Measurements from ENCODE around the gene ATP11B.

Gene ATP11B

DNA sequence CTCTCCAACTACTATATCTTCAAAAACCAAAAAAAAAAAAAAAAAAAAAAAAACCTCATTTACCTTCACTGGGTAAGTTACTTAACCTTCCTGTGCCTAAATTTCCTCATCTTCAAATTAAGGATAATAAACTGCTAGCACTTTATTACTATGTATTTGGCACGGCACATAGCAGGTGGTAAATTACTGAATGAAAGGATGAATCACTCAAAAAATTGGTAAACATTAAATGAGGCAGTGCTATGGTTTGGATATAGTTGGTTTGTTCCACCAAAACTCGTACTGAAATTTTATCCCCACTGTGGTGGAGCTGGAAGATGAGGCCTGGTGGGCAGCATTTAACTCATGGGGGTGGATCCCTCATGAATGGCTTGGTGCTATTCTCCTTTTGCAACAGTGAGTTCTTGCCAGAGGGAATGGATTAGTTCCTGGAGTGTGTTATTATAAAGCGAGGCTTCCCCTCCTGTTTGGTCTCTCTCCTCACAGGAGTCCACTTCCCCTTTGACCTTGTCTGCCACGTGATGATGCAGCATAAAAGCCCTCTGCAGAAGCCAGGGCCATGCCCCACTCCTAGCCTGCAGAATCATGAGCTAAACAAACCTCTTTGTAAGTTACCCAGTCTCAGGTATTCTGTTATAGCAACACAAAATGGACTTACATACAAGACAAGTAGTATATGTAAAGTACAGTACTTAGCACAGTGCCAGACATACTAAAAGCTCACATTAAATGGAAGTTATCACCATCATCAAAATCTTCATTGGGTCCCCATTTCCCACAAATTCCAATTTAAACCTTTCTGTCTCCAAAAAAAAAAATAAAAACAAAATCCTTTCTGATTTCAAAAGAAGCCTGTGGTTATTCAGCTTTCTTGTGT is 166.4 kb downstream of the ATP11B start:
- DNase-seq, result peak; percentile 85

DNA sequence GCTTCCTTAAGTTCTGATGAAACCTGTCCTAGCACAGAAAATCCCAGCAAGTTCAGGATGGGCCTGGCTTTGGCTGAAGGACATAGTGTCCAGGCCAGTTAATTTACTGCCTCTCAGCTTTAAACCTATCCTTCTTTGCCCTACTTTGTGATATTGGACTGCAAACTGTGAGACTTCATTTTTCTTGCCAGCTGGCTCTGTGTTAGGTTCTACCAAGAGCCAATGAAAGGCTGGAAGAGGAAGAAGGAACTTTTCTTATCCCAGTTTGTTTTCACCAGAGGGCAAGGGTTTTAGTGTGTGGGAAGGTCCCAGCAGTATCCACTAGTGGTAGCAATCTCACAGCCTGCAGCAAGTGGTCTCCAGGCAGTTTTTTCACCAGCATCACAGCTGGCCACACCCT is 168.9 kb downstream of the ATP11B start:
- DNase-seq, result no peak

DNA sequence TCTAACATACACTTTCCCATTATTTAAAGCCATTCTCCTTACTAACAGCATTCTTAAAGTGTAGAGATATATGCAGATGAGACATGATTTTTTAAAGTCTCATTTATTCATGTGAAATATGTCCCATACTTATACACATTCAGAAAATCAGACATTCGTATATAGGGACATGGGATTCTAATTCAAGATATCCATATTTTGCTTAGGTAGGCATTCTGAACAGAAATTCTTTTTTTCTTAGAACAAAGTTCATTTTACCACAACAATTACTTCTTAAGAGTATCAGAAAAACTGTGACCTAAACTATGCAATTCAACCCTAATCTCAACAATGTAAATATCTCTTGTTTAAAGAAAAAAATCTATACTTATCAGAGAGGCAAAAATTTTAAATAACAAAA is 170.9 kb downstream of the ATP11B start:
- DNase-seq, result no peak

DNA sequence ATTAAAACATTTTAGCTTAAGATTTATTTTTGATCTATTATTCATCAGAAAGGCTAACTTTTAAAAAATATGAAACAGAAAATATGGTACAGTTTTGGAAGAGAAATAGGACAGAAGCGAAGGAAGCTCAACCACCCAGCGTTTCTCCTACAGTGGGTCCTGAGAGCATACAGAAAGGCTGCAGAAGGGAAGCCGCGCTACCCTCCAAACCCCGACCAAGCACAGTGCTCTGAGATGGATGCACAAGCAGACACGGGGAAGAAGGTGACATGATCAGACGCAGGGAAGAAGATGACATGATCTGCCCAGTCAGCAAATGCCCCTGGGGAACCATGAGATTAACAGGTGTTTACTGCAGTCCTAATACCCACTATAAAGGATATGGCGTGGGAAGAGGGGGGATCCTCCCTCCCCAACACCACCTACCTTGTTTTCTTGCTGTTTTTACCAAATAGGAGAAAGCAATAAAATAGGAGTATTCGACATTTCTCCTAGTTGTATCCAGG is 172.6 kb downstream of the ATP11B start:
- DNase-seq, result no peak

DNA sequence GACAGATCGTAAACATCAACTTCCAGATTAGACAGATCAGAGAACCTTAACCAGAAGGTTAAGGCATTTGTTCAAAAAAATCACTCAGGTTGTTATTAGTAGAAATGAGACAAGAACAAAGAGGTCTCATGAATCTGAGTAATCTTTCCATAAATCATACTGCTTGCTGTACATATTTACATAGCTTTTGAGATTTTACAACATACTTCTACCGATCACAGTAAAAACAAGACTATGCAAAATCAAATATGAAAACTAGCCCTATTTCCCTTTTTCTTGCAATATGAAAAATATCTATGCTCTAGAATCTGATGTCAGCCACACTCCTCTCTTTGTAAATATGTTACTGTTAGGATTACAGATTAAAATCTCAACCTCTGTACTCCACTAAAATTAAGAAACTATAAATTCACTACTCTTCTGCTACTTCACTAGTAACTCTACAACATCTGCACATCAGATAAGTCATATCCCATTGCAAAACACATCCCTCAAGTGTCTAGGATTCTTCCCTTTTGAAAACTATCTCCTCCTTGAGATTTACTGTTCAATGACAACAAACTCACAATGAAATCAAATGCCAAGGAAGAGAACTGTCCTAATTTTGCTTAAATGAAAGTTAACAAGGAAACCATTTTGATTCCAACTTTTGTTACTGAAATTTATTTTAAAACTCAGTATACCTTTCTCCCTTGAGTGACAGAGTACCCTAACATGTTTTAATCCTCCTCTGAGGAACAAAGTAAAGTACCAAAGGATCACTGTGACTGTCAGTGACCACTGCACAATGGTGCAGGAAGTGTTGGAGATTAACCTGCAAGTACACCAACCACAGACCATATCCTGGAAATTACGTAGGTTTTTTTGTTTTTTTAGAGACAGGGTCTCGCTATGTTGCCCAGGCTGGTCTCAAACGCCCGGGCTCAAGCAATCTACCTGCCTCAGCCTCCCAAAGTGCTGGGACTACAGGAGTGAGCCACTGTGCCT is 174.2 kb downstream of the ATP11B start:
- DNase-seq, result no peak

DNA sequence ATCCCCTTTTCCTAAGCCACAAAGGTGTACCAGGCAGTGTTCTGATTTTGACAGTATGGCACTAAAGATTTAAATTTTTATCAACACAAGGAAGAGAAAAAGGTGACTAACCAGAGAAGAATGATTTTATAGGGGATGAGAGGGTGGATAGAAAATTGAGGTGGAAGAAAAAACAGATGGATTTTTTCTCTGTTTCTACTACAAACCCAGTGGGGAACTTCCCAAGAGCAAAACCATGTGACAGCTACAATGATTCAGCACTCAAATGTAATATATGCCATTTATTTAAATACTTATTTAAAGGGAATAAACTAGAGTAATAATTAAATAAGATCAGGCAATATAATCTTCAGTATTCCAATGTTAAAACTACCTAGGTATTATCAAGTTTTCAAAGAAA is 176.0 kb downstream of the ATP11B start:
- DNase-seq, result no peak

DNA sequence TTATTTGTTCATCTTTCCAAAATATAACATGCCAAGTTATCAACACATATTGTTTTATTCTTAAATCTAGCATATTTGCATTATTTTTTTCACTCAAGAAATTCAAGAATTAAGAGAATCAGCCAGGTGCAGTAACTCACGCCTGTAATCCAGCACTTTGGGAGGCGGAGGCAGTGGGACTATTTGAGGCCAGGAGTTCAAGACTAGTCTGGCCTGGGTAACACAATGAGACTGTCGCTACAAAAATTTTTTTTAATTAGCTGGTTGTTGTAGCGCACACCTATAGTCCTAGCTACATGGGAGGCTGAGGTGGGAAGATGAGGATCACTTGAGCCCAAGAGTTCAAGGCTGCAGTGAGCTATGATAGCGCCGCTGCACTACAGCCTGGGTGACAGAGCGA is 176.5 kb downstream of the ATP11B start:
- DNase-seq, result no peak

DNA sequence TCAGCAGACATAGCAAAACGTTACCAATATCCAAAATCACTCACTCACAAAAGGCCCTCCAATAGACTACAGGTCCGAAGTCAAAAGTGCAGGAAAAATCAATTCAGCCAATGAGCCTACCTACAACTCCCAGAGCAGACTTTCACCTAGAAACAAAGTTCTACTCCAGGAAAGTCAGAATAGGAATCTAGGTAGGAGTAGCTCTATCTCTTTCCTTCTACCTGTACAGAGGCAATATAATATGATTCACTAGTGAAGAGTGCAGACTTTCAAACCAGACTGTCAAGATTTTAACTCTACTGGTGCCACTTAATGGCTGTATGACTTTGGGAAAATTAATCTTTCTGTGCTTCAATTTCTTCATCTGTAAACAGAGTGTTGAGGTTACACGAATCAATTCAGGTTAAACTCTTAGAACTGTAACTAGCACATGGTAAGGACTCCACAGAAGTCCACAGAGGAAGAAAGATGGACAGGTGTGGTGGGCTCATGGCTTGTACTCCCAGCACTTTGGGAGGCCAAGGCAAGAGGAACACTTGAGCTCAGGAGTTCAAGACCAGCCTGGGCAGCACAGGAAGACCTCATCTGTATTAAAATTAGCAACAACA is 177.6 kb downstream of the ATP11B start:
- DNase-seq, result no peak

Measured in NCI-H146 (cell line).